GM19239 (cell line): ENCODE results near the gene NRXN3.

Experiments used
- DNase-seq: peaks from one replicate; pipeline ENCODE4 v3.0.0; 2011; ENCODE audit warnings: low spot score; ENCODE audit not compliant: insufficient read length
- FAIRE-seq: peaks from 2 replicates; lab custom pipeline; 2011; peaks lifted over from hg19 to GRCh38; lab: Jason Lieb, UNC

NRXN3 gene

GRCh38 chr14:79586989-79587598, 1416.9 kb downstream of the NRXN3 start:
- DNase-seq: no peak
- FAIRE-seq: no peak

- DNase-seq: no peak
- FAIRE-seq: no peak
Observed at GRCh38 chr14:79587875-79588274, 1417.7 kb downstream of the NRXN3 start.

- DNase-seq (no peak), FAIRE-seq (no peak)
Observed at GRCh38 chr14:79588398-79588797, 1418.2 kb downstream of the NRXN3 start.

GRCh38 chr14:79596551-79596950, 1426.4 kb downstream of the NRXN3 start:
- no peak for FAIRE-seq
- no peak for DNase-seq

- no peak for FAIRE-seq
- no peak for DNase-seq
Observed at GRCh38 chr14:79597566-79597965, 1427.4 kb downstream of the NRXN3 start.

GRCh38 chr14:79598339-79598738, 1428.2 kb downstream of the NRXN3 start:
- FAIRE-seq: no peak
- no peak for DNase-seq

GRCh38 chr14:79599239-79599638, 1429.1 kb downstream of the NRXN3 start:
- no peak for DNase-seq

GRCh38 chr14:79600406-79600805, 1430.2 kb downstream of the NRXN3 start:
- FAIRE-seq (no peak), DNase-seq (no peak)

More at GRCh38 chr14:79599239-79599638, 1429.1 kb downstream of the NRXN3 start:
- no peak for FAIRE-seq

- no peak for FAIRE-seq
- DNase-seq: no peak
Observed at GRCh38 chr14:79601579-79601978, 1431.4 kb downstream of the NRXN3 start.

- FAIRE-seq (no peak), DNase-seq (no peak)
Observed at GRCh38 chr14:79602045-79602444, 1431.9 kb downstream of the NRXN3 start.

GRCh38 chr14:79602742-79603141, 1432.6 kb downstream of the NRXN3 start:
- DNase-seq (no peak), FAIRE-seq (no peak)

- DNase-seq (no peak), FAIRE-seq (no peak)
Observed at GRCh38 chr14:79605849-79606248, 1435.7 kb downstream of the NRXN3 start.

GRCh38 chr14:79608446-79608845, 1438.3 kb downstream of the NRXN3 start:
- DNase-seq: no peak
- no peak for FAIRE-seq

- no peak for FAIRE-seq
- no peak for DNase-seq
Observed at GRCh38 chr14:79613625-79614024, 1443.5 kb downstream of the NRXN3 start.

GRCh38 chr14:79614448-79614847, 1444.3 kb downstream of the NRXN3 start:
- FAIRE-seq (no peak), DNase-seq (no peak)

- DNase-seq: no peak
- FAIRE-seq: no peak
Observed at GRCh38 chr14:79627058-79627457, 1456.9 kb downstream of the NRXN3 start.

- FAIRE-seq: no peak
- DNase-seq: no peak
Observed at GRCh38 chr14:79629411-79630287, 1459.5 kb downstream of the NRXN3 start.

- no peak for FAIRE-seq
Observed at GRCh38 chr14:79630288-79630960, 1460.3 kb downstream of the NRXN3 start.

GRCh38 chr14:79631276-79631675, 1461.1 kb downstream of the NRXN3 start:
- no peak for FAIRE-seq
- DNase-seq: no peak

More at GRCh38 chr14:79630288-79630960, 1460.3 kb downstream of the NRXN3 start:
- DNase-seq: no peak

- FAIRE-seq: no peak
- no peak for DNase-seq
Observed at GRCh38 chr14:79638672-79639266, 1468.6 kb downstream of the NRXN3 start.

- FAIRE-seq: no peak
- DNase-seq: no peak
Observed at GRCh38 chr14:79639613-79640012, 1469.4 kb downstream of the NRXN3 start.
